H1 (cell line): ENCODE measurements around the gene PROKR1. TPM values are rescaled to one million over a fixed set of nuclear protein-coding genes. Genes with fewer than 3 reads are reported as not detected.

Experiments used
- CTCF ChIA-PET: fragments of 300-600 bp; sonication (Branson Sonifier 250); formaldehyde crosslinking; loops from one replicate; lab custom pipeline; 2021; ENCODE audit not compliant: partially characterized antibody; lab: Charles Lee
- POLR2A ChIA-PET: fragments of 300-600 bp; sonication (Branson Sonifier 250); formaldehyde crosslinking; loops from one replicate; lab custom pipeline; 2021; ENCODE audit warnings: inconsistent platforms; ENCODE audit not compliant: partially characterized antibody; lab: Charles Lee
- DNase-seq, 2 experiments: peaks; one replicate each; pipeline versions ENCODE4 v3.0.0 to v3.0.0-alpha.2; 2010 to 2022; ENCODE audit warnings: low spot score in 2 of 2, low read depth in 1 of 2, mixed read lengths in 1 of 2
- FAIRE-seq: peaks from 2 replicates; lab custom pipeline; 2011; peaks lifted over from hg19 to GRCh38; lab: Jason Lieb, UNC
- H2AFZ ChIP-seq: 2 replicates; pipeline ENCODE4 v1.8.1; 2012; ENCODE audit warnings: low read length, inconsistent platforms
- H2AK5ac ChIP-seq: 2 replicates; pipeline ENCODE4 v1.6.1; 2013; ENCODE audit warnings: low read depth, low read length
- H2BK120ac ChIP-seq: replicated peaks from 2 replicates; pipeline ENCODE3; 2013; ENCODE audit warnings: low read depth, low read length, inconsistent platforms
- H2BK12ac ChIP-seq: 2 replicates; pipeline ENCODE4 v1.6.1; 2013; ENCODE audit warnings: low read depth, low read length
- H2BK15ac ChIP-seq: 2 replicates; pipeline ENCODE4 v1.6.1; 2013; ENCODE audit warnings: low read length
- H2BK20ac ChIP-seq: 2 replicates; pipeline ENCODE4 v1.6.1; 2013; ENCODE audit warnings: low read length
- H2BK5ac ChIP-seq: 2 replicates; pipeline ENCODE4 v1.6.1; 2013; ENCODE audit warnings: low read depth, low read length
- H3K14ac ChIP-seq: 2 replicates; pipeline ENCODE4 v1.6.1; 2013; ENCODE audit warnings: inconsistent platforms; ENCODE audit not compliant: insufficient read length
- H3K18ac ChIP-seq: 2 replicates; pipeline ENCODE4 v1.6.1; 2013; ENCODE audit warnings: low read length; ENCODE audit errors: extremely low read depth
- H3K23ac ChIP-seq: 2 replicates; pipeline ENCODE4 v1.6.1; 2013; ENCODE audit warnings: inconsistent platforms; ENCODE audit not compliant: insufficient read length
- H3K23me2 ChIP-seq: 2 replicates; pipeline ENCODE4 v1.6.1; 2013; ENCODE audit warnings: low read depth, low read length
- H3K27ac ChIP-seq: 2 replicates; pipeline ENCODE4 v1.6.1; 2011; ENCODE audit warnings: low read depth, low read length, inconsistent platforms
- H3K27me3 ChIP-seq, 4 experiments: replicated peaks in 1 of 4; 1 replicate in 1 of 4; 2 replicates in 3 of 4; pipeline versions ENCODE4 v1.6.1 to v1.8.1; 2011 to 2013; ENCODE audit warnings: low read length in 3 of 4, mild to moderate bottlenecking in 3 of 4, inconsistent platforms in 2 of 4, mixed read lengths in 2 of 4, moderate library complexity in 1 of 4; ENCODE audit not compliant: control insufficient read depth in 3 of 4, insufficient read depth in 3 of 4; ENCODE audit errors: extremely low read depth in 1 of 4
- H3K36me3 ChIP-seq, 4 experiments: 2 replicates each; pipeline versions ENCODE4 v1.6.1 to v1.8.1; 2011 to 2013; ENCODE audit warnings: mild to moderate bottlenecking in 4 of 4, low read length in 3 of 4, moderate library complexity in 2 of 4, control low read depth in 1 of 4, inconsistent platforms in 1 of 4; ENCODE audit not compliant: insufficient read depth in 4 of 4, control insufficient read depth in 2 of 4
- H3K4ac ChIP-seq: replicated peaks from 2 replicates; pipeline ENCODE3; 2013; ENCODE audit warnings: low read length, low read depth, mixed read lengths, inconsistent platforms; ENCODE audit not compliant: insufficient read length
- H3K4me1 ChIP-seq, 4 experiments: replicated peaks in 1 of 4; 1 replicate in 1 of 4; 2 replicates in 3 of 4; pipeline versions ENCODE4 v1.6.1 to v1.8.1; 2011 to 2013; ENCODE audit warnings: low read length in 3 of 4, inconsistent platforms in 2 of 4, mixed read lengths in 1 of 4; ENCODE audit not compliant: insufficient read depth in 4 of 4, control insufficient read depth in 3 of 4
- H3K4me2 ChIP-seq, 2 experiments: 2 replicates each; pipeline versions ENCODE4 v1.6.1 to v1.8.1; 2011 to 2013; ENCODE audit warnings: low read depth in 2 of 2, low read length in 2 of 2, control low read depth in 1 of 2, inconsistent platforms in 1 of 2, mild to moderate bottlenecking in 1 of 2; ENCODE audit not compliant: insufficient read depth in 1 of 2
- H3K4me3 ChIP-seq, 4 experiments: fragments of 200-600, 300-600 bp in 1 of 4; sonication (generic), shearing (Covaris generic), sonication (Bioruptor Twin) in 1 of 4; 2 replicates each; pipeline versions ENCODE4 v1.5.1 to v1.8.1; 2011 to 2016; ENCODE audit warnings: low read length in 4 of 4, low read depth in 3 of 4, control low read depth in 2 of 4, inconsistent platforms in 2 of 4, mild to moderate bottlenecking in 2 of 4, mixed read lengths in 1 of 4, moderate library complexity in 1 of 4; ENCODE audit not compliant: insufficient read depth in 2 of 4; ENCODE audit errors: extremely low read depth in 1 of 4
- H3K56ac ChIP-seq: replicated peaks from 2 replicates; pipeline ENCODE3; 2013; ENCODE audit warnings: low read depth, mild to moderate bottlenecking, mixed read lengths, low read length, inconsistent platforms; ENCODE audit not compliant: insufficient read length
- H3K79me1 ChIP-seq: 2 replicates; pipeline ENCODE4 v1.6.1; 2013; ENCODE audit warnings: low read depth, low read length, control low read depth
- H3K79me2 ChIP-seq, 2 experiments: 2 replicates each; pipeline versions ENCODE4 v1.6.1 to v1.8.1; 2012 to 2013; ENCODE audit warnings: low read length in 2 of 2, mild to moderate bottlenecking in 2 of 2, inconsistent platforms in 1 of 2; ENCODE audit not compliant: insufficient read depth in 2 of 2, control insufficient read depth in 1 of 2
- H3K9ac ChIP-seq, 4 experiments: replicated peaks in 1 of 4; 1 replicate in 1 of 4; 2 replicates in 3 of 4; pipeline versions ENCODE4 v1.6.1 to v1.8.1; 2011 to 2013; ENCODE audit warnings: low read depth in 3 of 4, low read length in 3 of 4, control low read depth in 2 of 4, mild to moderate bottlenecking in 2 of 4, moderate library complexity in 2 of 4, inconsistent platforms in 1 of 4; ENCODE audit errors: extremely low read depth in 1 of 4
- H3K9me3 ChIP-seq, 2 experiments: 2 replicates each; pipeline versions ENCODE4 v1.6.1 to v1.8.1; 2012 to 2013; ENCODE audit warnings: mild to moderate bottlenecking in 2 of 2, moderate library complexity in 2 of 2, control low read depth in 1 of 2, inconsistent platforms in 1 of 2, low read depth in 1 of 2, low read length in 1 of 2, mixed read lengths in 1 of 2; ENCODE audit not compliant: insufficient read depth in 2 of 2
- H4K20me1 ChIP-seq, 2 experiments: replicated peaks in 1 of 2; 2 replicates each; pipeline versions ENCODE3 to v1.8.1; 2011 to 2013; ENCODE audit warnings: inconsistent platforms in 2 of 2, low read length in 2 of 2, mild to moderate bottlenecking in 1 of 2; ENCODE audit not compliant: insufficient read depth in 2 of 2, control insufficient read depth in 1 of 2
- H4K5ac ChIP-seq: 2 replicates; pipeline ENCODE4 v1.6.1; 2013; ENCODE audit warnings: low read length, low read depth, mixed read lengths, inconsistent platforms; ENCODE audit not compliant: insufficient read length
- H4K8ac ChIP-seq: 2 replicates; pipeline ENCODE4 v1.8.0; 2013; ENCODE audit warnings: mild to moderate bottlenecking, moderate library complexity, low read length, inconsistent platforms; ENCODE audit not compliant: insufficient read depth; ENCODE audit errors: extremely low read depth
- H4K91ac ChIP-seq: replicated peaks from 2 replicates; pipeline ENCODE3; 2013; ENCODE audit warnings: low read length, mixed read lengths, inconsistent platforms; ENCODE audit not compliant: insufficient read length
- KDM1A ChIP-seq: fragments of 200-600, 300-600 bp; sonication (generic); IDR thresholded peaks from 2 replicates; pipeline ENCODE4 v1.7.1; 2016; ENCODE audit warnings: mild to moderate bottlenecking, low read length, borderline replicate concordance
- SUZ12 ChIP-seq: fragments of 200-600 bp; sonication (generic); IDR thresholded peaks from 2 replicates; pipeline ENCODE4 v1.6.1; 2012; ENCODE audit warnings: mild to moderate bottlenecking, inconsistent platforms, low read length, moderate library complexity, mixed read lengths
- WGBS, 2 experiments: shearing (Covaris generic) in 1 of 2; methylation state at CpG; one replicate each; pipeline versions ENCODE4 v1.1.6 to v1.1.7; 2013 to 2015; ENCODE audit warnings: low lambda C conversion rate in 2 of 2, mixed read lengths in 2 of 2, inconsistent platforms in 1 of 2, low coverage in 1 of 2, missing lambda C conversion rate in 1 of 2; ENCODE audit not compliant: insufficient replicate concordance in 2 of 2, insufficient coverage in 1 of 2, insufficient read length in 1 of 2; ENCODE audit errors: extremely low coverage in 1 of 2, missing lambda C conversion rate in 1 of 2; 5-methylcytosine and 5-hydroxymethylcytosine counted together
- polyA plus RNA-seq, 7 experiments: library from polyadenylated mRNA; depleted of rRNA in 3 of 7; stranded (reverse) in 5 of 7; unstranded in 2 of 7; fragments of >200 nt in 5 of 7; fragments of 200-250 nt in 2 of 7; gene quantifications; 1 replicate in 5 of 7; 2 replicates in 1 of 7; 4 replicates in 1 of 7; pipeline versions ENCODE4 v1.2.1 to v1.2.3, GENCODE V29; 2011 to 2013; ENCODE audit warnings: missing spikeins in 2 of 7, mixed read lengths in 2 of 7
- total RNA-seq: library from RNA; stranded (reverse); fragmentation: NEBNext Ultra II Directional; extraction: Animal tissue kit (Norgen Biotek cat#: 25700); gene quantifications from 2 replicates; pipeline ENCODE4 v1.2.1, GENCODE V29; 2021
- TF ChIP-seq, protein P1 (sequence below): IDR thresholded peaks from 2 replicates; pipeline ENCODE4 v1.6.1; 2012; ENCODE audit warnings: low read length, inconsistent platforms

PROKR1 gene
- total and polyA plus RNA-seq, 2 of the 8 experiments (the other 6 are each of a cell fraction or from before 2014, with no cell fraction given) = 1.8 to 3.9 TPM

DNA sequence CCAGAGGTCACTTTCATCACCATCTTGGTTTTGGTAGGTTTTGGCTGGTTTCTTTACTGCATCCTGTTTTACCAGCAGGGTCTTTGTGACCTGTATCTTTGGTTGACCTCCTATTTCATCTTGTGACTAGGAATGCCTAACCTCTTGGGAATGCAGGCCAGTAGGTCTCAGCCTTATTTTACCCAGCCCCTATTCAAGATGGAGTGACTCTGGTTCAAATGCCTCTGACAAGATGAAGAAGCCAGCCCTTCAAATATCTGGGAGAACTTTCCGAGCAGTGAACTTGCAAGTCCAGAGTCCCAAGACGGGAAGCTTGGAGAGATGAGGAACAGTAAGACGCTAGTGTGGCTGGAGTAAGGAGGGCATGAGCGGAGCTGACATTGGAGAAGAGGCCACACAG lies 28.6 kb downstream of the PROKR1 start:
- H3K23ac ChIP-seq = no peak overlapping the region
- H3K36me3 ChIP-seq = no peaks in the 10 kb centered on the region
- H2BK120ac ChIP-seq = no peak overlapping the region
- no peak overlapping the region for H3K4me2 ChIP-seq
- H3K4ac ChIP-seq = no peak overlapping the region
- no peak overlapping the region for H2BK20ac ChIP-seq
- H2AFZ ChIP-seq = no peak overlapping the region
- FAIRE-seq (no peak), DNase-seq (no peak)
- H3K79me2 ChIP-seq = no peaks in the 10 kb centered on the region
- H3K18ac ChIP-seq = no peak overlapping the region
- CTCF ChIA-PET = no interaction called here
- no peak overlapping the region for H4K5ac ChIP-seq
- H2BK5ac ChIP-seq = no peak overlapping the region
- H3K14ac ChIP-seq = no peak overlapping the region
- H3K9me3 ChIP-seq = peaks cover 5 to 6% of the 10 kb centered on the region in 2 experiments; a peak in 2 of 4 replicates
- H3K4me3 ChIP-seq = no peak overlapping the region
- TF ChIP-seq SUZ12 (no peak), KDM1A (no peak)
- TF ChIP-seq, protein P1, sequence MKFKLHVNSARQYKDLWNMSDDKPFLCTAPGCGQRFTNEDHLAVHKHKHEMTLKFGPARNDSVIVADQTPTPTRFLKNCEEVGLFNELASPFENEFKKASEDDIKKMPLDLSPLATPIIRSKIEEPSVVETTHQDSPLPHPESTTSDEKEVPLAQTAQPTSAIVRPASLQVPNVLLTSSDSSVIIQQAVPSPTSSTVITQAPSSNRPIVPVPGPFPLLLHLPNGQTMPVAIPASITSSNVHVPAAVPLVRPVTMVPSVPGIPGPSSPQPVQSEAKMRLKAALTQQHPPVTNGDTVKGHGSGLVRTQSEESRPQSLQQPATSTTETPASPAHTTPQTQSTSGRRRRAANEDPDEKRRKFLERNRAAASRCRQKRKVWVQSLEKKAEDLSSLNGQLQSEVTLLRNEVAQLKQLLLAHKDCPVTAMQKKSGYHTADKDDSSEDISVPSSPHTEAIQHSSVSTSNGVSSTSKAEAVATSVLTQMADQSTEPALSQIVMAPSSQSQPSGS = no peak
- no peak overlapping the region for H3K9ac ChIP-seq
- no peak overlapping the region for H3K27ac ChIP-seq
- no peak overlapping the region for H4K91ac ChIP-seq
- H2BK12ac ChIP-seq = no peak overlapping the region
- no peak overlapping the region for H4K8ac ChIP-seq
- POLR2A ChIA-PET = interaction anchor here (1.1 kb wide), 1 partner anchor 19 kb away, joined by 6 read pairs; no protein-coding TSS in a partner anchor
- no peak overlapping the region for H2BK15ac ChIP-seq
- H2AK5ac ChIP-seq = no peak overlapping the region
- H3K4me1 ChIP-seq = peaks cover 0 to 4% (median 0%) of the 10 kb centered on the region in 4 experiments; a peak in 2 of 7 replicates
- no peaks in the 10 kb centered on the region for H4K20me1 ChIP-seq
- no peaks in the 10 kb centered on the region; the same call in 1 of the 2 replicates for H3K23me2 ChIP-seq
- no peak overlapping the region for H3K56ac ChIP-seq
- no peaks in the 10 kb centered on the region for H3K27me3 ChIP-seq
- 83% methylated on average over 4 of the region's 4 CpGs; no CpG with 5 or more reads in 1 of the 2 experiments for WGBS, 2 experiments
- H3K79me1 ChIP-seq = no peaks in the 10 kb centered on the region
